ENCODE measurements around the gene HERPUD2. TPM values are rescaled to one million over a fixed set of nuclear protein-coding genes. Genes with fewer than 3 reads are reported as not detected.

Gene HERPUD2
- total and polyA plus RNA-seq, 2 of the 4 experiments (the other 2 are of a cell fraction): 22.2 to 27.2 TPM

DNA sequence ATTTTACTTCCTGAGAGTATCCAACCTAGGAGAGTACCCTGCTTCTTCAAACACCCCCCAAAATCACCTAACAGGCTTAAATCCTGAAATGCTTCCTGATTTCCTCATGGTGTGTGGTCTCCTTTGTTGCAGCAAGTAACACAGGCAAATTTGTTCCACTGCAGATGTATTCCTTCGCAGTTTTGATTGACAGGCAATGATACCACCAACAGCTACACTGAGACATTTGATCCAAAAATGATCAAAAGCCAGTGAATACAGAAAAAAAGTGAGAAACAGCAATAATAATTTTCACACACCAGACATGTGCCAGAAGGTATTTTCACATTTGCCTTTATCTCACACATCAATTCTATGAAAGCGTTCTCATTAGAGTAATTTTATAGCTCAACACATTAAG is 95.9 kb downstream of the HERPUD2 start:
- Histone ChIP-seq H3K79me1 (ENCODE audit: low read depth in 1 of 2, low read length in 2 of 2) (no peaks in the 10 kb centered on the region), H3K23ac (ENCODE audit: low read depth, low read length) (no peak overlapping the region), H3K27ac (ENCODE audit: insufficient read depth, low read length) (no peak overlapping the region), H4K91ac (ENCODE audit: insufficient read depth, low read depth, low read length) (no peak overlapping the region), H4K8ac (ENCODE audit: low read depth in 2 of 2, low read length in 2 of 2) (no peak overlapping the region), H4K20me1 (ENCODE audit: insufficient read depth, low read length) (no peaks in the 10 kb centered on the region), H2AK5ac (ENCODE audit: low read depth, low read length) (no peak overlapping the region), H2BK5ac (ENCODE audit: low read depth, low read length, poor library complexity, severe bottlenecking) (no peak overlapping the region), H3K9me1 (ENCODE audit: insufficient read depth, low read length) (0 out of 2 replicates have a peak, but pooled peaks cover 3% of the 10 kb centered on the region), H3K4me3 (ENCODE audit: insufficient read depth, low read depth, low read length) (no peak overlapping the region), H3K9me3 (ENCODE audit: control insufficient read depth, insufficient read depth, low read length) (no peaks in the 10 kb centered on the region), H2AK9ac (replicated peaks; ENCODE audit: low read depth, low read length, poor library complexity) (no peak overlapping the region), H4K5ac (ENCODE audit: low read depth, low read length) (no peak overlapping the region), H3K14ac (replicated peaks; ENCODE audit: low read depth, low read length) (no peak overlapping the region), H3K4me2 (ENCODE audit: low read depth, low read length) (no peak overlapping the region), H2BK20ac (ENCODE audit: low read depth, low read length) (no peak overlapping the region), H3K9ac (ENCODE audit: low read depth, low read length) (no peak overlapping the region), H2AFZ (replicated peaks; ENCODE audit: low read length, poor library complexity) (no peak overlapping the region), H2BK120ac (ENCODE audit: low read depth, low read length) (no peak overlapping the region), H3K18ac (ENCODE audit: low read depth, low read length) (no peak overlapping the region), H3K27me3 (ENCODE audit: control insufficient read depth, insufficient read depth, low read length) (no peaks in the 10 kb centered on the region), H3K56ac (ENCODE audit: extremely low read depth, insufficient read depth, low read length) (no peak overlapping the region), H2BK15ac (ENCODE audit: low read depth, low read length) (no peak overlapping the region), H3K36me3 (ENCODE audit: control insufficient read depth, insufficient read depth, low read length) (no peaks in the 10 kb centered on the region), H3K4me1 (ENCODE audit: control insufficient read depth, insufficient read depth, low read length) (peaks cover 8% of the 10 kb centered on the region), H3K4ac (ENCODE audit: low read depth, low read length) (no peak overlapping the region)
- DNase-seq (no peak), ATAC-seq (ENCODE audit: low read depth) (no peak)
- intact Hi-C loops (cut with micrococcal nuclease) (no loop called here), dilution Hi-C loops (cut with HindIII; ENCODE audit: low sequenced_read_pairs, unreplicated experiment) (no loop called here), in situ Hi-C loops (cut with MboI; ENCODE audit: low sequenced_read_pairs) (no loop called here)
- POLR2A ChIA-PET (ENCODE audit: unreplicated experiment): interaction anchor here (0.6 kb wide), 1 partner anchor 13 kb away, joined by 3 read pairs; no protein-coding TSS in a partner anchor
- no CpG with 5 or more reads among the region's 2 CpGs for WGBS, 2 experiments (ENCODE audit: extremely low coverage in 2 of 2, insufficient read length in 1 of 2)
- BruUV-seq (replicated peaks): no TSS peak
- CTCF ChIA-PET: no interaction called here
- no peak for TF ChIP-seq FOS (IDR thresholded peaks at IDR 0.05; ENCODE audit: low read depth, low read length)
- no peak for TF ChIP-seq MAZ (IDR thresholded peaks at IDR 0.05; ENCODE audit: borderline replicate concordance, low read depth, low read length)
- TF ChIP-seq BHLHE40 (IDR thresholded peaks at IDR 0.05; ENCODE audit: low read depth, low read length): no peak
- TF ChIP-seq RCOR1 (IDR thresholded peaks at IDR 0.05; ENCODE audit: insufficient replicate concordance, low read length): no peak
- no peak for TF ChIP-seq CEBPB (IDR thresholded peaks at IDR 0.05; ENCODE audit: low read depth, low read length)
- no peak for TF ChIP-seq ELK1 (IDR thresholded peaks at IDR 0.05; ENCODE audit: borderline replicate concordance, low read depth, low read length)
- no peak for TF ChIP-seq CHD1 (IDR thresholded peaks at IDR 0.05; ENCODE audit: low read depth, low read length)
- TF ChIP-seq RAD21 (IDR thresholded peaks at IDR 0.05; ENCODE audit: low read length): no peak
